NCI-H128 (cell line): ENCODE data around the gene CHRNA10.

Experiments used
- DNase-seq: peaks from one replicate; lab custom pipeline; 2025; ENCODE audit not compliant: unreplicated experiment; lab: John Stamatoyannopoulos, UW

CHRNA10 gene

DNA sequence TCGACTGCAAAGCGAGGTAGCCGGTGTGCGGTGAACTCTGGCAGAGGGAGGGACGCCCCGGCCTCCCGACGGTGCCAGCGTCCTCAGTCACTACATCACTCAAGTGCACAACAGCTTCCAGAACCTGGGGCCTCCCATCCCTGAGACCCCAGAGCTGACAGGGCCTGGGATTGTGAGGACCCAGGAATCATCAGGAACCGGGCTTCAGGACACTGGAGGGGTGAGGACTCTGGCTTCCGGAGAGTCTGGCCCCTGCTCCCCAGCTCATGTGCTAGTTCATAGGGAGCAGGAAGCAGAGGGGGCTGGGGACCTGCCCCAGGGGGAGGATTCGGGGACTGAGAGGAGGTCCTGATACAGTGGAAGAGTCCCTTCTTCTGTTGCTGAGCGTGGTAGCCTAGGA is 34.0 kb downstream of the CHRNA10 start:
- no peak for DNase-seq

DNA sequence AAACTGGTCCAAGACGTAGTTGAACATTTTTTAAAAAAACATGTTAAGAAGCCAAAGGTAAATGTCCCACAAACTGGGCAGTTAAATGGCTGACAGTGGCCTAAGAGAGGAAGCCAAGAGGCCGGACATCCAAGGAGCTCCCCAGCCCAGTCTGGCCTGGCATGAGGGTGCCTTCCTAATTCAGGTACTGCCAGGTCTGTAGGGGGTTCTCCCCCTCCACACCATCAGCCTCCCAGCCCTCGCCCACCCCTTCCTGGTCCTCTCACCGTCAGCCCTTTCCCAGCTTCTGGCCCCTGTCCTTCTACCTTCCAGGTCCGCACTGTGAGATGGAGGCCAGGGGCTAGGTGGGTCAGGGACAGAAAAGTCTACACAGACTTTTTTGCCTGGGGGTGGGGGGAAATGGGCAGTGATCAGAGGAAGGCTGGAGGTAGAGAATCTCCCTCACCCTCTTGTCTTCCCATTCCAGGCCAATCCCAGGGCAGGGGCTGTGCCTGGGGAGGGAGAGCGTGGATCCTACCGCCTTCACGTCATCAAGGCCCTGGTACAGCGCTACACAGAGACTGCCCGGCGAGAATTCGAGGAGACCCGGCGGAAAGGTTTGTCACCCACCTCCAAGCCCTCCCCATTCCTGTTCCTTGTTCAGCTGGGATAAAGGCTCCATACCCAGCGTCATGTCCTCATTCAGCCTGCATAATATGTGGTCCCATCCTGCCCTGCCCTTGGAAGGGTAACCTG is 35.4 kb downstream of the CHRNA10 start:
- DNase-seq, result no peak

DNA sequence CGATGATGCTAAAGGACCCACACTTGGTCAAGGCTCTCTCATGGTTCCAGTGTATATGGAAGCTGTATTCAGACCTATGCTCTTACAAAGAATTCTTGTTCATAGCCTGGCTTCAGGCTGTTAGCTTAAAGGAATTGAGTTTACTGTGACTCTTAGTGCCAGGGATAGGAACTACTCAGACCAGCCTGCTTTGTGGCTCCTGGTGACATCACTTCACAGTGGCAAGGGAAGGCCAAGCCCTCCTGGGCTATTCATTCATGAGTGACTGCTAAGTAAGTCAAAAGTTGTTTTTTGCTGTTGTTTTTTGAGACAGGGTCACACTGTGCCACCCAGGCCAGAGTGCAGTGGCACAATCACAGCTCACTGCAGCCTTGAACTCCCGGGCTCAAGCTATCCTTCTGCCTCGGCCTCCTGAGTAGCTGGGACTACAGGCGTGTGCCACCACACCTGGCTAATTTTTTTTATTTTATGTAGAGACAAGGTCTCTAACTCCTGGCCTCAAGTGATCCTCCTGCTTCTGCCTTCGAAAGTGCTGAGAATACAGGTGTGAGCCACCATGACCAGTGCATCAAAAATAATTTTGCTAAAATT is 39.0 kb downstream of the CHRNA10 start:
- no peak for DNase-seq

DNA sequence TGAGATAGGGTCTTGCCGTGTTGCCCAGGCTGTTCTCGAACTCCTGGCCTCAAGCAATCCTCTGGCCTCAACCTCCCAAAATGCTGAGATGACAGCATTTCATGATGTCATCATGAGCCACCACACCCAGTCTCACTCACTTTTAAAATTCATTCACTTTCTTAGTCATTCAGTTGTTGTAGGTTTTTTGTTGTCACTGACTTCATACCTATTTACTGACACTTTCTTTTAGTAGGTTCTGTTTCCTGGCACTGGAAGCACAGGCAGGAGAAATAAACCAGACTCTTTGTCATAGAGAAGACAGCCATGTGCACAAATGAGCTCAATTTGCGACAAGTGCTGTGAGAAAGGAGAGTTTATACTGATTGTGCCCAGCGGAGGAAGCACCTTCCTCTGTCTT is 39.9 kb downstream of the CHRNA10 start:
- DNase-seq, result no peak

- DNase-seq, result no peak
Observed at GRCh38 chr11:3627291-3627690, 43.9 kb downstream of the CHRNA10 start.

DNA sequence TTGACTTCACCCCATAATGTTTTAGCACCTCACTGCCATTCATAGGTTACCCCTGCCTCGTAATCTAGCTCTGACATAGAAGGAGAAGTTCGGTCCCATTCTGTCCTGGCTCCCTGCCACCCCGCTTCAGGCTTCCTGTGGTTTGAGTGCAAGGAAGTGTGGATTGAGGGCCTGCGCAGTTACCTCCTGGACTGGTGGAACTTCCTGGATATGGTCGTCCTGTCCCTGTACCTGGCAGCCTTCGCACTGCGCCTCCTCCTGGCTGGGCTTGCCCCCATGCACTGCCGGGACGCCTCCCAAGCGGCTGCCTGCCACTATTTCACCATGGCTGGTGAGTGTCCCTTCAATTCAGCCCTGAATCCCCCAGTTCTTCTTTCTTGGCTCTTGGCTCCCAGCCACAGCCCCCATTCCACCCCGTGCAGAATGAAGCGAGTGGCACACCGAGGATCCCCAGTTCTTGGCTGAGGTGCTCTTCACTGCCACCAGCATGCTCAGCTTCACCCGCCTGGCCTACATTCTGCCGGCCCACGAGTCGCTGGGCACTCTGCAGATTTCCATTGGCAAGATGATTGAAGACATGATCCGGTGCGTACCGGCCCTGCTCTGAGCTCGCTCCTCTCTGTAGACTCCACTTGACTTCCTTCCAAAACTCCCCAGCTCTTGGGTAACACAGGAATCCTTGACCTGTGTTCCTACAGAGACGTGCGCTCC is 44.8 kb downstream of the CHRNA10 start:
- DNase-seq, result no peak

GRCh38 chr11:3623767-3624458 is 47.3 kb downstream of the CHRNA10 start:
- no peak for DNase-seq

- no peak for DNase-seq
Observed at GRCh38 chr11:3623121-3623520, 48.1 kb downstream of the CHRNA10 start.

GRCh38 chr11:3622521-3622920 is 48.7 kb downstream of the CHRNA10 start:
- DNase-seq, result no peak

- DNase-seq, result no peak
Observed at GRCh38 chr11:3617990-3618389, 53.2 kb downstream of the CHRNA10 start.

GRCh38 chr11:3616721-3617460 is 54.3 kb downstream of the CHRNA10 start:
- DNase-seq, result no peak

- no peak for DNase-seq
Observed at GRCh38 chr11:3615998-3616397, 55.2 kb downstream of the CHRNA10 start.
